GM06990 (cell line): ENCODE data around the gene PPP1R12C.

ENCODE experiments used
- DNase-seq: peaks from one replicate; pipeline ENCODE4 v3.0.0-alpha.2; 2011; ENCODE audit not compliant: insufficient read length; ENCODE audit errors: extremely low read depth
- H3K27me3 ChIP-seq: replicated peaks from 2 replicates; pipeline ENCODE4 v1.6.0; 2011; ENCODE audit warnings: low read length; ENCODE audit not compliant: control insufficient read depth, insufficient read depth
- H3K36me3 ChIP-seq: 2 replicates; pipeline ENCODE4 v1.5.1; 2011; ENCODE audit warnings: low read length; ENCODE audit not compliant: control insufficient read depth, insufficient read depth
- H3K4me3 ChIP-seq: replicated peaks from 2 replicates; pipeline ENCODE4 v1.5.1; 2011; ENCODE audit warnings: low read depth, mild to moderate bottlenecking, control low read depth, low read length
- TF ChIP-seq, protein P1 (sequence below): IDR thresholded peaks from 2 replicates; pipeline ENCODE4 v1.5.1; 2011; ENCODE audit warnings: low read length, control low read depth, mild to moderate bottlenecking, inconsistent platforms; ENCODE audit not compliant: insufficient read depth, poor library complexity, severe bottlenecking

PPP1R12C gene

DNA sequence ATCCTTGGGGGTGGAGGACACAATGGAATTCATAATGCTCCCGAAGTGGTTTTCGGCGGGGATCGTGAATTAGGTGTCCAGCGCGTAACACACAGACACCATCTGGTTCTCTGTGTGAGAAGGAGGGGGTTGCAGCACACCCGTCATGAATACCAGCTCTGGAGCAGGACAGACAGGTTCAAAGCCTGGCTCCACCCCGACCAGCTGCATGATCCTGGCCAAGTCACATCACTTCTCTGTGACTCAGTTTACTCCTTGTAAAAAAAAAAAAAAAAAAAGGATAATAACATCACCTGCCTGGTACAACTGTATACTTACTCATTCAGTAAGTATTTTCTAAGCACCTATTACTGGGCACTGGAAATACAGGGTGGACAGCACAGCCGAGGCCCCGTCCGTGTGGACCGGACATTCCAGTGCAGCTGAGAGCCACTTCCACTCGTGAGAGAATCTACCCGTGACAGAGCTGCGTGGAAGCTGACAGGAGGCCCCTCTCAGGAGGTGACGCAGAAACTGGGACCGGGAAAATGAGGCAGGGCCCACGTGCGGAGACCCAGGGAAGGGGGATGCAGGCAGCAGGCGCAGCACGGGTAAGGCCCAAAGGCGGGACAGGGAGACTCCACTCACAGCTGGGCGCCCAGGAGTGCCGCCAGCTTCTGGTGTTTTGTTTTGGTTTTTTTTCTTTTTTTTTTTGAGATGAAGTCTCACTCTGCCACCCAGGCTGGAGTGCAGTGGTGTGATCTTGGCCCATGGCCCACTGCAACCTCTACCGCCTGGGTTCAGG lies 66.5 kb downstream of the PPP1R12C start:
- Histone ChIP-seq H3K4me3 (no peak overlapping the region), H3K36me3 (peaks cover 26% of the 10 kb centered on the region), H3K27me3 (no peaks in the 10 kb centered on the region)
- no peak for DNase-seq
- TF ChIP-seq, protein P1, sequence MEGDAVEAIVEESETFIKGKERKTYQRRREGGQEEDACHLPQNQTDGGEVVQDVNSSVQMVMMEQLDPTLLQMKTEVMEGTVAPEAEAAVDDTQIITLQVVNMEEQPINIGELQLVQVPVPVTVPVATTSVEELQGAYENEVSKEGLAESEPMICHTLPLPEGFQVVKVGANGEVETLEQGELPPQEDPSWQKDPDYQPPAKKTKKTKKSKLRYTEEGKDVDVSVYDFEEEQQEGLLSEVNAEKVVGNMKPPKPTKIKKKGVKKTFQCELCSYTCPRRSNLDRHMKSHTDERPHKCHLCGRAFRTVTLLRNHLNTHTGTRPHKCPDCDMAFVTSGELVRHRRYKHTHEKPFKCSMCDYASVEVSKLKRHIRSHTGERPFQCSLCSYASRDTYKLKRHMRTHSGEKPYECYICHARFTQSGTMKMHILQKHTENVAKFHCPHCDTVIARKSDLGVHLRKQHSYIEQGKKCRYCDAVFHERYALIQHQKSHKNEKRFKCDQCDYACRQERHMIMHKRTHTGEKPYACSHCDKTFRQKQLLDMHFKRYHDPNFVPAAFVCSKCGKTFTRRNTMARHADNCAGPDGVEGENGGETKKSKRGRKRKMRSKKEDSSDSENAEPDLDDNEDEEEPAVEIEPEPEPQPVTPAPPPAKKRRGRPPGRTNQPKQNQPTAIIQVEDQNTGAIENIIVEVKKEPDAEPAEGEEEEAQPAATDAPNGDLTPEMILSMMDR: no peak

DNA sequence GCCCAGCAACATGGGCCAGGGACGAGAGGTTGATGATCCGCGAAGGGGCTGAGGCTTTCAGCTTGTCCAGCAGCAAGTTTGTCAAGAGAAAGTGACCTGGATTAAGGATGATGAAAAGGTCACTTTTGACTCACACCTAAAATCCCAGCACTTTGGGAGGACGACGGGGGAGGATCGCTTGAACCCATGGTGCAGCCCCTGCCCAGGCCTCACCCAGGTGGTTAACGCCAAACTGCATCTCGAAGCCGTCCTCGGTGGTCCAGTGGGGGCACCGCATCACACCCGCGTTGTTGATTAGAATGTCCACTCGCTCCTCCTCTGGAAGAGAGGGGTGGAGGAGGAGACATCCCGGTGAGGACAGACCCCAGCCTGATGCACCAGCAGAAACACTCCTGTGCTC lies 69.0 kb downstream of the PPP1R12C start:
- no peak overlapping the region for H3K4me3 ChIP-seq
- TF ChIP-seq, protein P1: no peak
- DNase-seq: no peak
- H3K27me3 ChIP-seq: no peaks in the 10 kb centered on the region
- H3K36me3 ChIP-seq: peaks cover 29% of the 10 kb centered on the region

- no peak overlapping the region for H3K4me3 ChIP-seq
- no peaks in the 10 kb centered on the region for H3K27me3 ChIP-seq
- peaks cover 29% of the 10 kb centered on the region for H3K36me3 ChIP-seq
- TF ChIP-seq, protein P1: no peak
- no peak for DNase-seq
Measured at GRCh38 chr19:55047951-55048350, 69.5 kb downstream of the PPP1R12C start.

DNA sequence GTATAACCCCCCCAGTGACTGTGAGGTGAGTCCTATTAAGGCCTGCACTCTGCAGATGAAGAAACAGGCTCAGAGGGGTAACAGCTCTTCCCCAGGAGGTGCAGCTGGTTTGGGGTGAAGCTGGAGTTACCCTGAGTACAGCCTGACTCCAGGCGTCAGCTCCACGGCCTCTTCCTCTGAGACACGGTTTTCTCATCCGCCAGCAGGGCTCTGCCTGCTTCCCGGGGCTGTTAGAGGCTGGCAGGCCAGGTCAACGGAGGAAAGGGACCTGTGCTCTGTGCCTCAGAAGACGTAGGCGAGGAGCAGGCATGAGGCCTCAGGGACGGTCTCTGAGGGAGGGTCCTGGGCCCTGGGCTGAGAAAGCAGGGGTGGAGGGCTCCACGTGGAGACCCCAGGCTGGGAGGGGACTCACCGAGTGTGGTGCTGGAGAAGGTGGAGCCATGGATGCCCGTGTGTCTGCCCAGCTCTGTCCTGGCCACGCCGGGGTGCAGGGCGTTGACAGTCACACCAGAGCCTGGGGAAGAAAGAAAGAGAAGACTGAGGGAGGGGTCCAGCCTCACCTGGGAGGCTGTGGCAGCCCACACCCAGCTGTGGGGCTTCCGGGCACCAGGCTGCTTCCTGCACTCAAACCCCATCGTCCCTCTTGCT lies 70.3 kb downstream of the PPP1R12C start:
- no peaks in the 10 kb centered on the region for H3K27me3 ChIP-seq
- H3K36me3 ChIP-seq: peaks cover 31% of the 10 kb centered on the region
- TF ChIP-seq, protein P1: no peak
- DNase-seq: no peak
- no peak overlapping the region for H3K4me3 ChIP-seq

DNA sequence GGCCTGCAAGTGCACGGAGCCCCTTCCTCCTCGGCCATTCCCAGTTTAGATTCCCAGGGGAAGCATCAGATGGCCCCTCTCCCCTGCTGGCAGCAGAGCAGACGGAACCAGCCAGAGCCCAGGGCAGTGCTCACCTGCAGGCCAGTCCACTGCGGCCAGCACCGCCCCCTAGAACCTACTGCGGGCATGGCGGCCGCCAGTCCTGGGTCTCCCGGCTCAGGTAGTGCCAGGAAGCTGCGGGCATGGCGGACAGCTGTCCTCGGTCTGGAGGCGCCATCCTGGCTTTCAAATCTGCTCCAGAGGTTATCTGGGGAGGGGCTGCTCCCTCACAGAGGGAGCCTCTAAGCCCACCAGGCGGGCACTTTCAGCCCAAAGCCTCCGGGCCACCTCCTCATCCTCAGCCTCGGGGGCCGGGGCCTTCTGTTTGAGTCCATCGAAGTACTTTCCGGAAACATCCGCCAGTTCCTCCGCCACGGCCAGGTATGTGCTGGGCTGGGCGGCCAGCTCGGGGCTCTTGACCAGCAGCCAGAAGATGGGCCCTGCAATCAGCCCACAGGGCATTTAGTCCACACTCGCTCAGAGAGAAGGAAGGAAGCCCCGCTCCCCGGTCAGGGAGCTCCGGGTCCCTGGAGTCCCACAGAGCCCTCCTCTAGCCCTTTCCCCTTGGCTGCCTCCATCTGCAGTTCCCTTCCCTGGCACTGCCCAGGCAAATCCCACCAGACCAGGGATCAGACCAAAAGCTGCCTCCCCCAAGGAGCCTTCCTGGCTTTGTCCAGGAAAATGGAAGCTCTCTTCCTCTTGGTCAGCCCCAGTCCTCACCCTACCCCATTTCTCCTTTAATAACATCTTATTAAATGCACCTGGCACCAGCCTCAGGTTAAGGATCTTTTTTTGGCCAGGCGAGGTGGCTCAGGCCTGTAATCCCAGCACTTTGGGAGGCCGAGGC lies 72.4 kb downstream of the PPP1R12C start:
- peaks cover 29% of the 10 kb centered on the region for H3K36me3 ChIP-seq
- no peak for DNase-seq
- TF ChIP-seq, protein P1: no peak
- no peaks in the 10 kb centered on the region for H3K27me3 ChIP-seq
- H3K4me3 ChIP-seq: no peak overlapping the region
